HG03139 (cell line): Measurements from ENCODE around the gene SLC9A3.

ENCODE experiments used
- ATAC-seq: cut with Tn5 transposase; IDR thresholded peaks from one replicate; pipeline ENCODE4 v1.9.1; 2021; ENCODE audit not compliant: unreplicated experiment

SLC9A3 gene

DNA sequence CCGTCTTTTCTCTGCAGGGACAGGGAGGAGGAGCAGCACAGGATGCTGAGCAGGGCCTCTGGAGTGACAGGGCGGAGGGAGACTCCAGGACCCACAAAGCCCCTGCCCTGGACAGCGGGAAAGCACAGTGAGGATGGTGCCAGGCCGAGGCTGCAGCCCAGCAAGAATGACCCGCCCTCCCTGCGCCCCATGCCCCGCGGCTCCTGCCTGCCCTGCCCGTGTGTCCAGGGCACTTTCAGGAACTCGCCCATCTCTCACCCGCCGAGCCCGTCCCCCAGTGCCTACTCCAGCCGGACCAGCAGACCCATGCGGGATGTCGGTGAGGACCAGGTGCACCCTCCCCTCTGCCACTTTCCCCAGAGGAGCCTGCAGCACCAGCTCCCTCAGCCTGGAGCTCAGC, 90.4 kb downstream of the SLC9A3 start:
- no peak for ATAC-seq

DNA sequence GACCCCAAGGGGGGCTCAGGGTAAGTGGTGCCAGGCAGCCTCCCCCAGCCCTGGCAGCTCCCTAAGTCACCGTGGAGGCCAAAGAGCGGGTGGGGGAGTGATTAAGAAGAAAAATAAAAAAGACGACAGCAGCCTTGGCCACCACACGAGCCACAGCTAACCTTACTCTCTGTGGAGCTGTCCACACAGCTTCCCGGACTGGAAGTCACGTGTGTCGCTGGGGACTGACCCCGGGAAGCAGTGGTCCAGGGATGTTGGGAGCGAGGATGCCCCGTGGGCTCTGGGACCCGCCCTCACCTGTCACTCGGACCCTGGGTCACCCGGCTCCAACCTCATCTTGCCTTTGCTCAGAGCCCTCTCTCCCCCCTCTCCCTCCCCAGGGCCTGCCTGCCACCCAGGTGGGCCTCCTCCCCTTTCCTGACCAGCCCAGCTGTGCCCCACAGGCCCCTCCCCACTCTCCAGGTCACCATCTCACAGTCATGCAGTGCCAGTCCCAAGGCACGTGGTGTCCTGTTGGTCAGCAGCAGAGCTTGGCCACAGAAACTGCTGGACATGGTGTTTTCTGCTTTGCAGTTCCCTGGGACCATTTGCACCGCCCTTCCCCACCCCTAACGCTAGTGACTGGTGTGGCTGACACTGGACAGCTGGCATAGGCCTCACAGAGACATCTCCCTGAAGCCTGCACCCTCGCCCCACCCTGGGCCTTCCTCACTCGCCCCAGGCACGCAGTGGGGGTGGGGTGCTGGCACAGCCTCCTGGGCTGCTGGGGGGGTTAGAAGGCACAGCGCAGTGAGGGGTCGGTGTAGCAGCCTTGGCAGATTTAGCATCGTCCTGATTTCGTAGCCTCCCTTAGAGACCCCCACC, 91.1 kb downstream of the SLC9A3 start:
- no peak for ATAC-seq

DNA sequence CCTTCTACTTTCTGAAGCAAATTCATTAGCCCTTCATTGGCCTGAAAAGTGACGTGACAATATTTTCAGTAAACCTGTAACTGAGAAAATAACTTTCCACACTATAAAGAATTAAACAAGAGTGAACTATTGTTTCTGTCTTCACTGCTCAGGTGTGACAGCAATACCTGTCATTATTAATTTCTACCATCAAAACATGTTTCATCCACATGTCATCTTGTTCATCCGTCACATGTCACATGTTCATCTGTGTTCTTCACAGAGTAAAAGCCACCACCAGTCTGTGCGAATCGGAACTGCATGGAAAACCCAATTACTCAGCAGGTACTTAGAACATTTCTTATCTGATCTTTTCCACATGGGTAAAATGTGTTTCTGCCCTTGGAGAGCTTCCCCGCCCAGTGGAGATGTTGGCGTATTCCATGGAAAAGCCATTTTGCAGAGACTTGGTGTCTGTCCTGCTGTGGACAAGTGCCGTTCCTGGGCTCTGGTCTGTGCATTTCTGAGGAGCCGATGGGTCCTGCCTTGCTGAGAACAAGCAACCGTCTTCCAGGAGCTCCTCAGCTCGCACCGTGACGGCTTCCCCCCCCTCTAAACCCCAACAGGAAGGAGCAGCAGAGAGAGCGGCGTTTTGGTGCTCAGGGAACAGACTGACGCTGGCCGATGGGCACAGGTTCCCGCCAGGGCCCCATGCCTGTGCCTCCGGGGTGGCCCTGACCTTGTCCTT, 91.9 kb downstream of the SLC9A3 start:
- no peak for ATAC-seq

DNA sequence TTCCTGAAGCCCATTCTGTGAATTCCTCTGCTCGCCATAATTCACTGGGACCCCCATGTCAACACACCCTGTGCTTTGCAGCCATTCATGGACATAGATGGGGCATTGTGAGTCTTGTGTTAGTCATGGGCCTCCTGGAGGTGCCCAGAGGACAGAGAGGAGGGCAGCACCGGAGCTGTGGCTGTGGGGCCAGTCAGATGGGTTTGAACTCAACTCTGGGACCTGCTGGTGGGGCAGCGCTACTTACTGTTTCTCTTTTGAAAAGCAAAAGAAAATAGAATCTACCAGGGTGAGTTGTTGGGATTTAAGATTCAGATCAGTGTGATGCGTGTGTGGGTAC, 92.6 kb downstream of the SLC9A3 start:
- ATAC-seq = no peak

DNA sequence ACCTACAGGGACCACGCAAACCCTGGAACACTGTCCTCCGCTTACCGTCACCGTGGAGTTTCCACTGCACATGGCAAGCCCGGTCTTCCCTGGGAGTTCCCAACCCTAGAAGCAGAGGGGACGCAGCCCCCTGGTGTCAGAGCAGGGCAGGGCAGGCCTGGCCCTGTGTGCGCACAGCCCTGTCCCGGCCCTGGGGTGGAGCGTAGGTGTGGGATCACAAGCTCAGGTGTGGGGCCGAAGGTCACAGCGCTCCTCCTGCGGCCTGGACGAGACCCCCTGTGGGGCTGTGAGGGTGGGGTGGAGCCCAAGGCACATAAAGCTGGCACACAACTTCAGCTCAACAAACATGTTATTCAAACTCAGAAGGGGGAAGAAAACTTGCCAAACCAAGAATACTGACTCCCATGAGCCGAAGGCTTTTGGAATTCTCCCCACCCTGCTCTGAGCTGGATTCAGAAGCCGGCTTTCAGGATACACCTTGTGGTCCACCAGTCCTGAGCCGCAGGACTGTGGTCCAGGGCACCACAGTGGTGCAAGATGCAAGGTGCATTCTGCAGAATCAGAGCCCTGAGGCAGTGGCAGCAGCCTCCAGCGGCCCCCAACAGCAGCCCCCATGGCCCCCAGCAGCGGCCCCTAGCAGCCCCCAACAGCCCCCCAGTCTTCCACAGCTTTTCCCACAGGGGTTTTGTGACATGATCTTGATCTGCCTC, 93.1 kb downstream of the SLC9A3 start:
- no peak for ATAC-seq

DNA sequence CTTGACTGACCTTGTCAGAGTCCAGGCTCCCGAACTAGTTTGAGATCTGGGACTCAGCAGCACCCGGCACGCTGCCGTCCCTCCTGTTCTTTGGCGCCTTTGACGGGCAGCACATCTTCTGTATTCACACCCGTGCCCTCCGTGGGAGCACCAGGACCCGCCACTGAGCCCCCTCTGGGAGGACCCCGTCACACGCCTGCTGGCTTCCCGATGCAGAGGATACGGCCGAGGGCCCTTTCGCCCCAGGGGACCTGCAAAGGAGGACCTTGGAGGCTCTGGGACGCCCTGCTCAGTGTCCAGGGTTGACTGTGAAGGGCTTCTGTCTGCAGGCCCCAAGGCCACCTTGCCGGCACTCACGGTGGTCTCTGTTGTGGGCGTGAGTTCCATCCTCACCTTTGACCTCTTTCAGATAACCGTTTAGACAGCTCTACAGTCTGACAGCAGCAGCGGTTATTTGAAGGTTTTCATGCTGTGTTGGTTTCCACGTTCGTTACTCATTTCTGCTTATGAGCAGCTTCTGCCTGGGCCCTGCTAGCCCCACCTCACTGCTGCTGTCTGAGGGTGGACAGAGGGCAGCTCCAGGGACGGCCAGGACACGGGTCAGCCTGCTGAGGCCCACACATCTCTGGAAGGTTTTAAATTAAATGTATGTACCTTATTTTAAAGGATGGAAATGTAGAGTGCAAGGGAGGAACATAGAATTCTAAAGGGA, 93.9 kb downstream of the SLC9A3 start:
- ATAC-seq = no peak

DNA sequence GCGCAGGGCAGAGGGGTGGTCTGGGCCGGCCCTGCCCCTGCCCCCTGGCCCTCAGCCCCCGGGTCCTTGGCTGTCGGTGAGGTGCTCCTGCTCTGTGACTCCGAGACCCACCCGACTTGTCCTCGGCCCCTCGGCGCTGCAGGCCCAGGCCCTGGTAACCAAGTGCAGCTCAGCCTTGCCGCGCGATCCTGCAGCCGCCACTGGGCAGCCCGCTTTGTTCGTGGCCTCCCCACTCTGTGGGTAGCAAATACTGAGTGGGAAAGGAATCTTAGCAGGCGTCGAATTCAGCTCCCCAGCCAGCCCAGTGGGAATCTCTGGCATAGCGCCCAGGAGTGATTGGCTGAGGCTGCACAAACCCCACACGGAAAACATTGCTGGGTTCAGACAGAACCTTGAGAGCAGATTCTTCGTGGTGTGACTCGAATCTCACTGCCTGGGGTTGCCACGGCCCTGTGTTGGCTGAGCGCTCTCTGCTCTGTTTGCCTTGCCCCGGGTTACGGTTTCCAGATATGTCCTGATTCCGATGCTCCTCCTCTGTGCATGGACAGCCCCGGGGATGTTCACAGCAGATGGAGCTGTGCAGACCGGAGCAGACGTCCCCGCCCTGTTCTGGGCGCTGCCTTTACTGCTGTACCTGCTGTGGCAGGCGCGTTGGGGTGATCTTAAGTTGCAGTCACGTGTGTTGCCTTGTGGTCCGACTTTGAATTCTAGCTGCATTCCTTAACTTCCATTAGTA, 94.6 kb downstream of the SLC9A3 start:
- no peak for ATAC-seq

DNA sequence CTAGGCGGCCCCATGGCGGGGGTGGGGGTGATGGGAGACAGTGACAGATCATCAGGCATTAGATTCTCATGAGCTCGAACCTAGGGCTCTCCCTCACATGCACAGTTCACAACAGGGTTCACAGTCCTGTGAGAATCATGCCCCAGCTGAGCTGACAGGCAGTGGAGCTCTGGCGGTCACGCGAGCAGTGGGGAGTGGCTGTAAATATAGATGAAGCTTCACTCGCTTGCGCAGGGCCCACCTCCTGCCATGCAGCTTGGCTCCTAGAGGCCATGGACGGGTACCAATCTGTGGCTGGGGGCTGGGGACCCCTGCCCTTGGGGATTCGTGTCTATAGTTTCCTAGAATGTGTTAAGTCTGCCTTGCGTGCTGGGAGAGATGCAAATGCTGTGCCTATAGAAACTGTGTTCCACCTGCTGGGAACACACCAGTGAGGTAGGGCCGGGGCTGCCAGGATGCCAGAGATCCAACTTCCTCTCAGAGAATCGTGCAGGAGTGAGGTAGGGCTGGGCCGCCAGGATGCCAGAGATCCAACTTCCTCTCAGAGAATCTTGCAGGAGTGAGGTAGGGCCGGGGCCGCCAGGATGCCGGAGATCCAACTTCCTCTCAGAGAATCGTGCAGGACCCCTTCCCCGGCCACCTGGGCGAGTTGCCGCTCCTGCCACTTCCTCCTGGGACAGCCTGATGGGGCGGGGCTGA, 95.3 kb downstream of the SLC9A3 start:
- ATAC-seq = no peak

DNA sequence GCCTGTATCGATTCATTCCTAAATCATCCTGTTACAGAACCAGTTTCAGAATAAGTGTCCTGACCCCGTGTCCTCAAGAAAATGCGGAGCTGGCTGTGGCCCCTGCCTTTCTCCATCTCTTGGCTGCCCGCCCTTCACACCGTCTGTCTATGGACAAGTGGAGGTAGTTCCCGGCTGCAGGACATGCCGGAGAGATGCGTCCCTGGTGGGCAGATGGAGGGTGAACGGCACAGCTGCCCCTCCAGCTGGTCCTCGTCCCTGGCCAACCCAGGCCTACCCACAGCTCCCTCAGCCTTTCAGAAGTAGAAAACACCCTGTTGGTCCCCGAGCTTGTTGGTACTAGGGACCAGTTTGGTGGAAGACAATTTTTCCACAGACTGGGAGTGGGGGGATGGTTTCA, 96.0 kb downstream of the SLC9A3 start:
- no peak for ATAC-seq

DNA sequence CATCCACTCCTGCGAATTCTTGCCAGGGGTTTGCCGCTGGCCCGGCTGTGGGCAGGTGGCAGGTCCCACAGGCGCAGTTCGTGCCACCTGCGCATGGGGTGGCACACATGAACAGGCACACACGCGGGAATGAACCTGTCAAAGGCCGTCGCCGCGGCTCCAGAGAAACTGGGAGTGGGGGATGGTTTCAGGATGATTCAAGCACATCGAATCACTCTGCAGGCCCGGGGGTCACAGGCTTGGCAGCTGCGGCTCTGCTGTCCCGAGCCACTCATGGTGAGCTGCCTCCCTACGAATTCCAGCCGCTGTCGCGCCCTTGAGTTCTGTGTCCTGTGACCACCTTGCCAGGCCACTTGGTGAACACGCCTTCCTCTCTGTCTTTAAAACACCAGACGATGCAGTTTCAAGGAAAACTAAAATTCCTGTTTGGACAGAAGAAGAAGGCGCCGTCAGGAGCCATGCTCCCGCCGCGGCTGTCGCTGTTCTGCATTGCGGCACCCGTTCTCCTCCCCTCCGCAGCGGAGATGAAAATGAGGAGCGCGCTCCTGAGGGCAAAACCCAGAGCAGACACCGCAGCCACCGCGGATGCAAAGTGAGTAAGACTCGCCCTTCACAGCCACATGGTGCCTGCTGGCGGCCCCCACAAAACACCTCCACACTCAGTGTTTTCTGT, 96.7 kb downstream of the SLC9A3 start:
- ATAC-seq = no peak

DNA sequence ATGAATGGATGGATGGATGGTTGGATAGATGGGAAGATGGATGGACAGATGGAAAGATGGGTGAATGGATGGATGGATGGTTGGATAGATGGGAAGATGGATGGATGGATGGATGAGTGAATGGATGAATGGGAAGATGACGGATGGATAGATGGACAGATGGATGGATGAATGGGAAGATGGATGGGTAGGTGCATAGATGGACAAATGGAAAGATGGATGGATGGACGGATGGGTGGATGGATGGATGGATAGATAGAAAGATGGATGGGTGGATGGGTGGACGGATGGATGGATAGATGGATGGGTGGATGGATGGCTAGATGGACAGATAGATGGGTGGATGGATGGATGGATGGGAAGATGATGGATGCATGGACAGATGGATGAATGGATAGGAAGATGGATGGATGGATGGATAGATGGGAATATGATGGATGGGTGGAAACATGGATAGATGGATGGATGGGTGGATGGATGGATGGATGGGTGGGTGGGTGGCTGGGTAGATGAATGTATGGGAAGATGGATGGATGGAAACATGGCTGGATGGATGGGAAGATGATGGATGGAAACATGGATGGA, 97.8 kb downstream of the SLC9A3 start:
- no peak for ATAC-seq

DNA sequence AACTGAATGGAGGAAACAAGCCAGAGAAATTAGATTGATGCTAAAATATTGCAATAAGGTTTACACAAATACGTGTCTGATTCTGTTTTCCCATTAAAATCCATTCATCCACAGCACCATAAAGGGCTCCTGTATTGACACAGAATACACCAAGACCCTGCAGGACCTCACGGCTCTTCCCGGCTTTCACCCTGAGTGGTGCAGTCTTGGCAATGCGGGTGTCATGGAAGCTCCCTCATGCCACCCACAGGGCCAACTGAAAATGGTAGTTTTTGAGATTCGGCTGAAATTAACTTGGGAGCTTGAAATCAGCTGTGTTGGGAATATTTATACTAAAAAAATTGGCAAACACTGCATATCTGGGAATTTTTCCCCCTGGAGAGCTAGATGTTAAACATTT, 98.5 kb downstream of the SLC9A3 start:
- no peak for ATAC-seq

DNA sequence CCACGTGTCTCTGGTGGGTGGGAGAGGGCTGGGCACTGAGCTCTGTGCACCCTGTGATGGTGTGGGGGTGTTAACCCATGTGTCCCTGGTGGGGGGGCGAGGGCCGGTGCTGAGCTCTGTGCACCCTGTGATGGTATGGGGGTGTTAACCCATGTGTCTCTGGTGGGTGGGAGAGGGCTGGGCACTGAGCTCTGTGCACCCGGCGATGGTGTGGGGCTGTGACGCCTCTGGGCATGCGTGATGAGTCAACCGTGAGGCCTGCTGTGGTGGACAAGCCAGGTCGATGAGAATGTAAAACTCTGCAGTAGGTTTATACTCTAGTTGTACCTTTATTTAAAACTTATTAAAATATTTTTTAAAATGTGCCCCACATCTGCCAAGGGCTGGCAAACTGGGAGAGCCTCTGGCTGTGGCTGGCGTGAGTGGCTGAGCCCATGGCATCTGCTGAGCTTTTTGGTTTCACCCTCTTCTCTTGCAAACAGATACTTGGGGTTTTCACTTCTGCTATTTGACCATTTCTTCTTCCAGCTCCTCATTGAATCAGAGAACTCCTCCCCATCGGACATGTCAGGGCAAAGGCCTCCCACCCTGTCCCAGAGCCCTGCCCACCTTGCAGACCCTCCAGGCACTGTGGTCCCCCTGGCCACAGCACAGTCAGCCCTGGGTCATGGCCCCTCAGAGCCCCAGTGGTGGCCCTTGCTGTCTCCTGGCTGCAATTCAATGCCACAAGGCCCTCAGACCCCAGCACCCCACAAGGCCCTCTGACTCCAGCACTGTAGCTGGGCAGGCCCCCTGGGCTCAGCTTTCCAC, 99.7 kb downstream of the SLC9A3 start:
- peak; percentile 76 for ATAC-seq

DNA sequence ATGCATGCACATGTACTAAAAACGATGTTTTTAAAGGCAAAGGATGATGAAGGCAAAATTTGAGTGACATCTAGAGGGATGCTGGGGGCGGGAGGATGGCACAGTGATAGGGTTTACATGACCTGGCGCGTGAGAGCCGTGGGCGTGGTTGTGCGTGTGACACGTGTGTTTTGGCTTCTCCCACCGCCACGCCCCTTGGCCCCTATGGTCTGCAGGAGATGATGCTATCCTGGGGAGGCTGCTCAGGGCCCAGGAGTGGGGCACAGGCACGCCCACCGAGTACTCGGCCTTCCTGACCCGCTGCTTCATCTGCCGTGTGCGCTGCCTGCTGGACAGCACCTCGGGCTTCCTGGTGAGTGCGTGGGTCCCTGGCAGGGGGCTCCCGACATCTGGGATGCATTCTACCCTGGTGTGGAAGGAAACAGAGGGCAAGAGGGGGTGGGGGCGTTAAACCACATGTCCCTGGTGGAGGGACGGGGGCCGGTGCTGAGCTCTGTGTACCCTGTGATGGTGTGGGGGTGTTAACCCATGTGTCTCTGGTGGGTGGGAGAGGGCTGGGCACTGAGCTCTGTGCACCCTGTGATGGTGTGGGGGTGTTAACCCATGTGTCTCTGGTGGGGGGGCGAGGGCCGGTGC, 100.5 kb downstream of the SLC9A3 start:
- no peak for ATAC-seq

DNA sequence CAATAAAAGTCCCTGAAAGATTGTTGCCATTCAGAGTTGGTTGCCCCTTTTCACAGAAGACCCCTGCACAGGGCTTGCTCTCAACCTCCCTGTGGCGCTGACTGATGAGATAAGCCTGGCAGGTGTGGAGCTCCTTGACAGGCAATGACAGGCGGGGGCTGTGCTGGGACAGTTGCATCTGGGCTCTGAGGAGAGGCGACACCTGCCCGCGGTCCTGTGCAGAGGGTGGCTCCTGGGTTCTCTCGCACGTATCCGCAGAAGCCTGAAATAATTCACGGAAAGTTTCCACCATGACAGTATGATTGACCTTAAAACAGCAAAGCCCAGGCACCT, 101.0 kb downstream of the SLC9A3 start:
- no peak for ATAC-seq

DNA sequence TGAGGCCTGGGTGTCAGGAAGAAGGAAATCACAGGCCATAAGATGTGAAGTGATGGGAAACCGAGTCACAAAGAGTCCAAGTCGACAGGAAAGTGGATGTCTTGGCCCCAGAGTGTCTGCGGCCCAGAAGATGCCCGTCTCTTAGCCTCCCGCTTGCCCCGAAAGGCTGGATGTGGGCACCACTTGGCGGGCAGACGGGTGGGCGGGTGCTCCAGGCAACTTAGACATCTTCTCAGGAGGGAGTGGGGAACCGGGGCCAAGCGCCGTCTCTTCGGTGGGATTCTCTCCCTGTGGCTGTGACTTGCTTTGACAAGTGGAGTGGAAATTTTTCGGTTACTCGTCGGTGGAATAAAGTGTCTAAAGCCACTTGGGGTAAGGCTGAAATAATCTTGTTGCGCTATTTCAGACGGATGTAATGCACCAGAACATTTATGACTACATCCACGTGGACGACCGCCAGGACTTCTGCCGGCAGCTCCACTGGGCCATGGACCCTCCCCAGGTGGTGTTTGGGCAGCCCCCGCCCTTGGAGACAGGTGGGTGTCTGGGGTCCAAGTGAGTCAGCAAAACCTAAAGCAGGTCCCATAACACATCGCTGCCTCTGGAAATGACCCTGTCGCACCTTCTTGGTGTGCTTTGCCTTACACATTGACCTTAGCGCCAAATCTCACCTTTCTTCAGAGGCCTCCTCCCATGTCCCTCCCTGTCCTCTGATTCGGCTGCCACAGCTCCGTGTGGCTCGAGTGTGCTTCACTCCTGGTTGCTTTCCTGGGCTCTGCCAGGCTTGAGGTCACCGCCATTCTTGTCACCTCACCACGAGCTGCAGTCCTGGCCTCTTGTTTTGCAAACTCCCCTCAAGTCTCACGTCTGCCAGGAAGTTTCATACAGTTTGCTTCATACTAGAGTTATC, 101.7 kb downstream of the SLC9A3 start:
- ATAC-seq = no peak

DNA sequence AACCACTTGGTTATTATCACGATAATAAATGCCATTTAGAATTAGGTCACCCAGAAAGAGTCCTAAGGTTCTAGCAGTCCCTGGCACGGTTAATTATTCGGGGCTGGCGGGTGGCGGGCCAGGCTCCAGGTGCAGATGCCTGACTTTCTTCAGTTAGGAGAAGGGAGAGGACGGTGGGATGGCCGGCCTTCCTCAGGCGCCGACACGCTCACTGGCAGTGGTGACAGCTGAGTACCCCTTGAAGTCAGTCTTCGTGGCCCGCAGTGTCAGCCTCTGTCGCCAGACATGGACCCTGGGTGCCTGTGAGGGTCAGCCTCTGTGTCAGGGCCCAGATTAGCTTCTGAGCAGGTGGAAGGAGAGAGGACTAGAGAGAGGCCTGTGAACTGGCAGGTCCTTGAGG, 102.3 kb downstream of the SLC9A3 start:
- no peak for ATAC-seq
